Measurements from ENCODE around the gene SV2B.
A peak's percentile ranks its signal among the peaks of the same experiment; 100 is the strongest.

SV2B gene

GRCh38 chr15:91099995-91100813 lies at the start of gene SV2B:
SV2B (plus strand) TSS chr15:91100257; CDS start chr15:91226264, 126,007 bp downstream.
- no peaks in the 10 kb centered on the region for H3K36me3 ChIP-seq (ENCODE audit: control insufficient read depth, insufficient read depth, low read length)
- no CpG with 5 or more reads among the region's 64 CpGs for WGBS (ENCODE audit: insufficient coverage, insufficient read length)
- DNase-seq (ENCODE audit: low read depth, low spot score): no peak
- no peaks in the 10 kb centered on the region for H3K9me3 ChIP-seq (ENCODE audit: control insufficient read depth, insufficient read depth, low read length)
- H3K27ac ChIP-seq (ENCODE audit: low read length): no peak within 1 kb of the TSS
- peak within 1 kb of the TSS; percentile 38; the same call in 1 of the 2 replicates for H3K4me3 ChIP-seq (ENCODE audit: low read length)
- peaks cover 35% of the 10 kb centered on the region for H3K27me3 ChIP-seq (ENCODE audit: control insufficient read depth, insufficient read depth, low read length)
- 0 out of 2 replicates have a peak, but pooled peaks cover 2% of the 10 kb centered on the region for H3K4me1 ChIP-seq (ENCODE audit: control insufficient read depth, insufficient read depth, low read length)

GRCh38 chr15:91051248-91051647 lies 48.8 kb upstream of the SV2B start:
- no CpG with 5 or more reads among the region's 8 CpGs for WGBS (ENCODE audit: insufficient coverage, insufficient read length)

GRCh38 chr15:91054816-91055215 lies 45.2 kb upstream of the SV2B start:
- Histone ChIP-seq H3K27ac (ENCODE audit: low read length) (no peak overlapping the region), H3K9me3 (ENCODE audit: control insufficient read depth, insufficient read depth, low read length) (no peaks in the 10 kb centered on the region), H3K36me3 (ENCODE audit: control insufficient read depth, insufficient read depth, low read length) (no peaks in the 10 kb centered on the region), H3K27me3 (ENCODE audit: control insufficient read depth, insufficient read depth, low read length) (no peaks in the 10 kb centered on the region), H3K4me3 (ENCODE audit: low read length) (no peak overlapping the region), H3K4me1 (ENCODE audit: control insufficient read depth, insufficient read depth, low read length) (no peaks in the 10 kb centered on the region)
- WGBS (ENCODE audit: insufficient coverage, insufficient read length): no CpG with 5 or more reads among the region's 2 CpGs
- no peak for DNase-seq (ENCODE audit: low read depth, low spot score)

More at GRCh38 chr15:91051248-91051647, 48.8 kb upstream of the SV2B start:
- Histone ChIP-seq H3K4me1 (ENCODE audit: control insufficient read depth, insufficient read depth, low read length) (no peaks in the 10 kb centered on the region), H3K27me3 (ENCODE audit: control insufficient read depth, insufficient read depth, low read length) (no peaks in the 10 kb centered on the region), H3K36me3 (ENCODE audit: control insufficient read depth, insufficient read depth, low read length) (no peaks in the 10 kb centered on the region), H3K4me3 (ENCODE audit: low read length) (no peak overlapping the region), H3K9me3 (ENCODE audit: control insufficient read depth, insufficient read depth, low read length) (no peaks in the 10 kb centered on the region), H3K27ac (ENCODE audit: low read length) (no peak overlapping the region)
- no peak for DNase-seq (ENCODE audit: low read depth, low spot score)

- no CpG with 5 or more reads among the region's 11 CpGs for WGBS (ENCODE audit: insufficient coverage, insufficient read length)
- Histone ChIP-seq H3K4me1 (ENCODE audit: control insufficient read depth, insufficient read depth, low read length) (no peaks in the 10 kb centered on the region), H3K27ac (ENCODE audit: low read length) (no peak overlapping the region), H3K36me3 (ENCODE audit: control insufficient read depth, insufficient read depth, low read length) (no peaks in the 10 kb centered on the region), H3K9me3 (ENCODE audit: control insufficient read depth, insufficient read depth, low read length) (no peaks in the 10 kb centered on the region), H3K4me3 (ENCODE audit: low read length) (no peak overlapping the region), H3K27me3 (ENCODE audit: control insufficient read depth, insufficient read depth, low read length) (no peaks in the 10 kb centered on the region)
- DNase-seq (ENCODE audit: low read depth, low spot score): peak; percentile 75
Measured at GRCh38 chr15:91055548-91056331, 44.3 kb upstream of the SV2B start.

- no peak for DNase-seq (ENCODE audit: low read depth, low spot score)
- no CpG with 5 or more reads among the region's 2 CpGs for WGBS (ENCODE audit: insufficient coverage, insufficient read length)
- no peak overlapping the region for H3K27ac ChIP-seq (ENCODE audit: low read length)
Measured at GRCh38 chr15:91061230-91061629, 38.8 kb upstream of the SV2B start.

GRCh38 chr15:91061997-91062396 lies 38.1 kb upstream of the SV2B start:
- no peaks in the 10 kb centered on the region for H3K9me3 ChIP-seq (ENCODE audit: control insufficient read depth, insufficient read depth, low read length)
- H3K27ac ChIP-seq (ENCODE audit: low read length): no peak overlapping the region
- no peak overlapping the region for H3K4me3 ChIP-seq (ENCODE audit: low read length)
- H3K4me1 ChIP-seq (ENCODE audit: control insufficient read depth, insufficient read depth, low read length): no peaks in the 10 kb centered on the region
- DNase-seq (ENCODE audit: low read depth, low spot score): no peak
- 0 out of 2 replicates have a peak, but pooled peaks cover 2% of the 10 kb centered on the region for H3K36me3 ChIP-seq (ENCODE audit: control insufficient read depth, insufficient read depth, low read length)
- WGBS (ENCODE audit: insufficient coverage, insufficient read length): no CpG with 5 or more reads among the region's 5 CpGs
- no peaks in the 10 kb centered on the region for H3K27me3 ChIP-seq (ENCODE audit: control insufficient read depth, insufficient read depth, low read length)

More at GRCh38 chr15:91061230-91061629, 38.8 kb upstream of the SV2B start:
- H3K27me3 ChIP-seq (ENCODE audit: control insufficient read depth, insufficient read depth, low read length): no peaks in the 10 kb centered on the region
- H3K36me3 ChIP-seq (ENCODE audit: control insufficient read depth, insufficient read depth, low read length): 0 out of 2 replicates have a peak, but pooled peaks cover 2% of the 10 kb centered on the region
- no peaks in the 10 kb centered on the region for H3K9me3 ChIP-seq (ENCODE audit: control insufficient read depth, insufficient read depth, low read length)
- no peaks in the 10 kb centered on the region for H3K4me1 ChIP-seq (ENCODE audit: control insufficient read depth, insufficient read depth, low read length)
- no peak overlapping the region for H3K4me3 ChIP-seq (ENCODE audit: low read length)

- no CpG with 5 or more reads among the region's 2 CpGs for WGBS (ENCODE audit: insufficient coverage, insufficient read length)
- DNase-seq (ENCODE audit: low read depth, low spot score): no peak
- Histone ChIP-seq H3K4me3 (ENCODE audit: low read length) (no peak overlapping the region), H3K4me1 (ENCODE audit: control insufficient read depth, insufficient read depth, low read length) (no peaks in the 10 kb centered on the region), H3K27me3 (ENCODE audit: control insufficient read depth, insufficient read depth, low read length) (no peaks in the 10 kb centered on the region), H3K27ac (ENCODE audit: low read length) (no peak overlapping the region), H3K36me3 (ENCODE audit: control insufficient read depth, insufficient read depth, low read length) (0 out of 2 replicates have a peak, but pooled peaks cover 2% of the 10 kb centered on the region), H3K9me3 (ENCODE audit: control insufficient read depth, insufficient read depth, low read length) (no peaks in the 10 kb centered on the region)
Measured at GRCh38 chr15:91065505-91065904, 34.6 kb upstream of the SV2B start.

- WGBS (ENCODE audit: insufficient coverage, insufficient read length): no CpG with 5 or more reads among the region's 2 CpGs
- Histone ChIP-seq H3K27ac (ENCODE audit: low read length) (no peak overlapping the region), H3K4me1 (ENCODE audit: control insufficient read depth, insufficient read depth, low read length) (no peaks in the 10 kb centered on the region)
Measured at GRCh38 chr15:91067036-91067435, 33.0 kb upstream of the SV2B start.

GRCh38 chr15:91068436-91068835 lies 31.6 kb upstream of the SV2B start:
- no peaks in the 10 kb centered on the region for H3K36me3 ChIP-seq (ENCODE audit: control insufficient read depth, insufficient read depth, low read length)
- no peaks in the 10 kb centered on the region for H3K4me1 ChIP-seq (ENCODE audit: control insufficient read depth, insufficient read depth, low read length)
- no CpG with 5 or more reads among the region's 2 CpGs for WGBS (ENCODE audit: insufficient coverage, insufficient read length)
- no peak overlapping the region for H3K27ac ChIP-seq (ENCODE audit: low read length)
- H3K9me3 ChIP-seq (ENCODE audit: control insufficient read depth, insufficient read depth, low read length): no peaks in the 10 kb centered on the region
- no peaks in the 10 kb centered on the region for H3K27me3 ChIP-seq (ENCODE audit: control insufficient read depth, insufficient read depth, low read length)
- H3K4me3 ChIP-seq (ENCODE audit: low read length): no peak overlapping the region
- no peak for DNase-seq (ENCODE audit: low read depth, low spot score)

More at GRCh38 chr15:91067036-91067435, 33.0 kb upstream of the SV2B start:
- no peaks in the 10 kb centered on the region for H3K9me3 ChIP-seq (ENCODE audit: control insufficient read depth, insufficient read depth, low read length)
- DNase-seq (ENCODE audit: low read depth, low spot score): no peak
- 0 out of 2 replicates have a peak, but pooled peaks cover 2% of the 10 kb centered on the region for H3K36me3 ChIP-seq (ENCODE audit: control insufficient read depth, insufficient read depth, low read length)
- no peaks in the 10 kb centered on the region for H3K27me3 ChIP-seq (ENCODE audit: control insufficient read depth, insufficient read depth, low read length)
- no peak overlapping the region for H3K4me3 ChIP-seq (ENCODE audit: low read length)

- Histone ChIP-seq H3K36me3 (ENCODE audit: control insufficient read depth, insufficient read depth, low read length) (no peaks in the 10 kb centered on the region), H3K4me3 (ENCODE audit: low read length) (no peak overlapping the region), H3K4me1 (ENCODE audit: control insufficient read depth, insufficient read depth, low read length) (no peaks in the 10 kb centered on the region), H3K27ac (ENCODE audit: low read length) (no peak overlapping the region), H3K27me3 (ENCODE audit: control insufficient read depth, insufficient read depth, low read length) (no peaks in the 10 kb centered on the region), H3K9me3 (ENCODE audit: control insufficient read depth, insufficient read depth, low read length) (no peaks in the 10 kb centered on the region)
- DNase-seq (ENCODE audit: low read depth, low spot score): no peak
- no CpG with 5 or more reads among the region's 3 CpGs for WGBS (ENCODE audit: insufficient coverage, insufficient read length)
Measured at GRCh38 chr15:91068966-91069365, 31.1 kb upstream of the SV2B start.

Data from iPS DF 6.9 (cell line).